ENCODE measurements around the gene HERC6.

GRCh38 chr4:88477229-88477860 is 98.7 kb downstream of the HERC6 start:
- TF ChIP-seq CTCF (IDR thresholded peaks at IDR 0.05; ENCODE audit: insufficient read depth, low read length, poor library complexity, severe bottlenecking): no peak
- TF ChIP-seq EZH2phosphoT487 (conservative IDR thresholded peaks at IDR 0.05; ENCODE audit: low read length): no peak
